ENCODE results near the gene SORBS1.

SORBS1 gene

DNA sequence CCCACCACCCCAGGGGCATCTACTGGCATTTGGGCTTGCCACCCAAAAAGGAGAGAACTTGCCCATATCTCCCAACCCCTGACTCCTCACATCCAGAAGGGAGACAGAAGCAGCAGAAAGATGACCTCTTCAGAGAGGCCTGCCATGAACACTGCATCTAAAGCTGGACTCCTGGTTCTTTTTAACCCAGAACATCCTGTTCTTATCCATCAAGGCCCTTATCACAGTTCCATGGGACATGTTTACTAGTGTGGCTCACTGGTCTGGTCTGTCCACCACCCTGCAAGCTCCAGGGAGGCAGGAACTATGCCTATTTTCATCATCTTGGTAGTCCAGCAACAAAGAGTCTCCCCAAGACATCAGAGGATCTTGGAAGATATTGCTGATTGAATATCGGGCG, 155.5 kb downstream of the SORBS1 start:
- TF ChIP-seq, protein P1, sequence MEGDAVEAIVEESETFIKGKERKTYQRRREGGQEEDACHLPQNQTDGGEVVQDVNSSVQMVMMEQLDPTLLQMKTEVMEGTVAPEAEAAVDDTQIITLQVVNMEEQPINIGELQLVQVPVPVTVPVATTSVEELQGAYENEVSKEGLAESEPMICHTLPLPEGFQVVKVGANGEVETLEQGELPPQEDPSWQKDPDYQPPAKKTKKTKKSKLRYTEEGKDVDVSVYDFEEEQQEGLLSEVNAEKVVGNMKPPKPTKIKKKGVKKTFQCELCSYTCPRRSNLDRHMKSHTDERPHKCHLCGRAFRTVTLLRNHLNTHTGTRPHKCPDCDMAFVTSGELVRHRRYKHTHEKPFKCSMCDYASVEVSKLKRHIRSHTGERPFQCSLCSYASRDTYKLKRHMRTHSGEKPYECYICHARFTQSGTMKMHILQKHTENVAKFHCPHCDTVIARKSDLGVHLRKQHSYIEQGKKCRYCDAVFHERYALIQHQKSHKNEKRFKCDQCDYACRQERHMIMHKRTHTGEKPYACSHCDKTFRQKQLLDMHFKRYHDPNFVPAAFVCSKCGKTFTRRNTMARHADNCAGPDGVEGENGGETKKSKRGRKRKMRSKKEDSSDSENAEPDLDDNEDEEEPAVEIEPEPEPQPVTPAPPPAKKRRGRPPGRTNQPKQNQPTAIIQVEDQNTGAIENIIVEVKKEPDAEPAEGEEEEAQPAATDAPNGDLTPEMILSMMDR (IDR thresholded peaks at IDR 0.05; ENCODE audit: low read depth, low read length) = no peak
- in situ Hi-C loops (cut with HindIII; ENCODE audit: low sequenced_read_pairs) = no loop called here
- no peak overlapping the region for H3K4me3 ChIP-seq (ENCODE audit: low read depth, low read length)
- DNase-seq (ENCODE audit: low read depth, low spot score) = no peak

DNA sequence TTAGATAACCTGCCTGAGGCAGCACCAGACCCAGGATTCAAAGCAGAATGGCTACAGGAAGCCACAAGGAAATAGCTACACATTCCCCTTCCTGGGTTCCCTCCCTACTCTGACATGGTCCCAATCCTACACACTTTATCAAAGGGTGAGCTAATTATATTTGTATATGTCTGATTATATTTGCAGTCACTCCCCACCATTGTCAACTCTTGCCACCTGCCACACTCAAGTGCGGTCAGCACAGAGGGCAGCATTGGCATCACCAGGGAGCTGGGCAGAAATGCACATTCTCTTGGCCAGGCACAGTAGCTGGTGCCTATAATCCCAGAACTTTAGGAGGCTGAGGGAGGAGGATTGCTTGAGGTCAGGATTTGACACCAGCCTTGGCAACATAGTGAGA, 156.3 kb downstream of the SORBS1 start:
- no peak overlapping the region for H3K4me3 ChIP-seq (ENCODE audit: low read depth, low read length)
- TF ChIP-seq, protein P1 (IDR thresholded peaks at IDR 0.05; ENCODE audit: low read depth, low read length) = no peak
- no peak for DNase-seq (ENCODE audit: low read depth, low spot score)
- in situ Hi-C loops (cut with HindIII; ENCODE audit: low sequenced_read_pairs) = no loop called here

DNA sequence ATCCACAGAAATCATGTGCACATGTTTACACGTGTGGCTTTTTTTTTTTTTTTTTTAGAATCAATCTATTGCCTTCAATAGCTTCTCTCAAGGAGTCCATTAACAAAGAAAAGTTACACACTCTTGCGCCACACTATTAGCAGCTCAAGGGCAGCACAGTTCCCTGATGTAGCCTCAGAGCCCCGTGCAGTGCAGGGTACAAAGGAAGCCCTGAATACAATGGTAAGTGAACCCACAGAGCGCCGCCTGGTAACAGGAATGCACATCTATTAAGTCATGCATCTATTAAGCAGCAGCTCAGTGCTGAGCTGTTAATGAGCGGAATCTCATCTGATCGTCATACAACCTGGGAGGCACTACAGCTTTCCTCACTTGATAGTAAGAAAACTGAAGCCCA, 156.7 kb downstream of the SORBS1 start:
- no peak for DNase-seq (ENCODE audit: low read depth, low spot score)
- TF ChIP-seq, protein P1 (IDR thresholded peaks at IDR 0.05; ENCODE audit: low read depth, low read length) = no peak
- in situ Hi-C loops (cut with HindIII; ENCODE audit: low sequenced_read_pairs) = no loop called here
- no peak overlapping the region for H3K4me3 ChIP-seq (ENCODE audit: low read depth, low read length)

DNA sequence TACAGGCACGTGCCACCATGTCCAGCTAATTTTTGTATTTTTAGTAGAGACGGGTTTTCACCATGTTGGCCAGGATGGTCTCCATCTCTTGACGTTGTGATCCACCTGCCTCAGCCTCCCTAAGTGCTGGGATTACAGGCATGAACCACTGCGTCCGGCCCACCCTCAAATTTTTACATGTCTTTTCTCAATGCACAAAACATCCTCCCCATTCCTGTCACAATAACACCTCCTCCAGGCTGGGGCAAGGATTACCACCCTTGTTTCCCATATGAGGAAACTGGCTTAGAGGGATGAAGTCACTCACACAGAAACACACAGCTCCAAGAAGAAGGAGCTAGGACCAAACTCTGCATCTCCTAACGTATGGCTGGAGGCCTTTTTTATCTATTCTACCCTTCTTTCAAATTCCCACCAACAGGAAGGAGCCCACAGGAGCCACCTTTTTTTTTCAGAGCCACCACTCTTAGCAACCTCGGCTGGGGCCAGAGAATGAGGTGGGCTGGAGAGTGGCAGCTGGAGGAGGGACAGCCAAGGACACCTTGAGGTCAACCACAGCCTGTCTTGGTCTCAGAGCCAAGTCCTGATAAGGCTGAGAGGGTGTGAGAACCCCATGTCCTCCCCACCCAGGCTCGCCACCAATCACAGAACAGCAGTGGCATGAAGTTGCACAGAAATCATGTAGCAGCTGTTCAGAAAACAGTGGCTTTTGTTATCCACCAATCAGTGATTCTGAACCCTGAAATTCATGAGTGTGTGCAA, 157.3 kb downstream of the SORBS1 start:
- no peak for DNase-seq (ENCODE audit: low read depth, low spot score)
- H3K4me3 ChIP-seq (ENCODE audit: low read depth, low read length) = no peak overlapping the region
- in situ Hi-C loops (cut with HindIII; ENCODE audit: low sequenced_read_pairs) = no loop called here
- TF ChIP-seq, protein P1 (IDR thresholded peaks at IDR 0.05; ENCODE audit: low read depth, low read length) = no peak

DNA sequence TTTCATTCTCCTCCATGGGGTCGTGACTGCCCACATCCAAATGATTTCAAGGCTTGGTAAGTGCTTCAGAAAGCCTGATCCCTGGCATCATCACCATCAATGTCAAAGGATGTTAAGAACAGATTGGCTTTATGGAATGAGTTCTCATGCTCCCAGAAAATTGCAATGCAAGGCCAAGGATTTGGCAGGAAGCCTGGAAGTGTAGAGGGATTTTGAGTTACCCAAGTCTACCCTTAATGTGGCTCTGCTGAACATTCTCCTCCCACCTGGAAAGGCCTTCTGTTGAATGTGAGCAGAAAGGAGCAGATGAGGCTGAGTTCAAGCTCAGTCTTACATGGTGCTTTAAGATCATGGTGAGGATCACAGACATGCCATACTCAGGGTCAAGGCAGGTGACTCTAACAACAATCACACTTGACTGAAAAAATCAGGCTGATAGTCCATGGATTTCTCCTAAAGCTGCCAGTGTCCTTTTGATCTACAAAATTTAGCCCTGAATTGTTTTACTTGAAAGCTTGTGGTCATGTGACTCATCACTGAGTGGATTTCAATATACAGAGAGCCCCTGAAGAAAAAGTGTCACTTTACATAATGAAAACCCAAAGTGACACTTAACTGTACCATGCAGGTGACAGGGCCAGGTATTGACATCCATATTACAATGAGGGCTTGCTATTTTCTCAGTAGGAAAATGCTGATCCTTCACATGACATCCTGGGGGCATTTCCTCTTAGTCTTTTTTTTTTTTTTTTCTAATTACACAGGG, 159.3 kb downstream of the SORBS1 start:
- no peak for DNase-seq (ENCODE audit: low read depth, low spot score)
- TF ChIP-seq, protein P1 (IDR thresholded peaks at IDR 0.05; ENCODE audit: low read depth, low read length) = no peak
- in situ Hi-C loops (cut with HindIII; ENCODE audit: low sequenced_read_pairs) = no loop called here
- H3K4me3 ChIP-seq (ENCODE audit: low read depth, low read length) = no peak overlapping the region

DNA sequence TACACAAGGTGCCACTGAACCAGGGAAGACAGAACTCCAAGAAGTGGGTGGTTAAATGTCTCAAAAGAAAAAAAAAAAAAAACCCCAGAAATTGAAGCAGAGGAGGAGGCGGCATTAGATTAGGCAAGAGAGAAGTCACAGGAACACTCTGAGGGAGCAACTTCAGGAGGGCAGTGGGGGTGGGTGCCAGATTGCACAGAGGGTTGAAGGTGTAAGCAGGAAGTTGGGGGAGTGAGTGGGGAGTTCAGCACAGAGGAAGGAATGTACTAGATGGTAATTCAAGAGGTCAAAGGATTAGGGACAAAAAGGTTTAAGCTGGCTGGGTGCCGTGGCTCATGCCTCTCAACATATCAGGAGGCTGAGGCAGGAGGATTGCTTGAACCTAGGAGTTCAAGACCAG, 160.4 kb downstream of the SORBS1 start:
- no peak for DNase-seq (ENCODE audit: low read depth, low spot score)
- in situ Hi-C loops (cut with HindIII; ENCODE audit: low sequenced_read_pairs) = no loop called here
- TF ChIP-seq, protein P1 (IDR thresholded peaks at IDR 0.05; ENCODE audit: low read depth, low read length) = no peak
- no peak overlapping the region for H3K4me3 ChIP-seq (ENCODE audit: low read depth, low read length)

Measured in astrocyte of the spinal cord (primary cell).